Fibroblast of lung (primary cell): ENCODE data around the gene TNFRSF19. TPM values are rescaled to one million over a fixed set of nuclear protein-coding genes. Genes with fewer than 3 reads are reported as not detected.

ENCODE experiments used
- DNase-seq, 2 donors: peaks; one replicate each; pipeline versions ENCODE4 v3.0.0 to v3.0.0-alpha.2; 2010; ENCODE audit warnings: low read depth in 2 of 2
- H2AFZ ChIP-seq: 2 replicates; pipeline ENCODE4 v1.5.1; 2012; ENCODE audit warnings: low read length, control low read depth, inconsistent platforms
- H3K27ac ChIP-seq: 2 replicates; pipeline ENCODE4 v1.5.1; 2011; ENCODE audit warnings: low read length, control low read depth; ENCODE audit not compliant: insufficient read depth
- H3K27me3 ChIP-seq: 2 replicates; pipeline ENCODE4 v1.5.1; 2011; ENCODE audit warnings: mild to moderate bottlenecking, low read length; ENCODE audit not compliant: control insufficient read depth, insufficient read depth
- H3K36me3 ChIP-seq: 2 replicates; pipeline ENCODE4 v1.5.1; 2011; ENCODE audit warnings: low read length; ENCODE audit not compliant: control insufficient read depth, insufficient read depth
- H3K4me1 ChIP-seq: 2 replicates; pipeline ENCODE4 v1.5.1; 2011; ENCODE audit warnings: low read length; ENCODE audit not compliant: control insufficient read depth, insufficient read depth; ENCODE audit errors: extremely low read depth
- H3K4me2 ChIP-seq: 2 replicates; pipeline ENCODE4 v1.5.1; 2011; ENCODE audit warnings: low read length, control low read depth; ENCODE audit not compliant: insufficient read depth; ENCODE audit errors: extremely low read depth
- H3K4me3 ChIP-seq, 4 experiments: fragments of 200-600 bp in 1 of 4; sonication (generic) in 1 of 4; replicated peaks in 1 of 4; 2 replicates each; pipeline ENCODE4 v1.5.1; 2011 to 2016; ENCODE audit warnings: low read length in 4 of 4, low read depth in 3 of 4, mild to moderate bottlenecking in 3 of 4, control low read depth in 2 of 4, inconsistent platforms in 1 of 4, mixed read lengths in 1 of 4; ENCODE audit not compliant: insufficient read depth in 1 of 4; ENCODE audit errors: control extremely low read depth in 1 of 4
- H3K79me2 ChIP-seq: 2 replicates; pipeline ENCODE4 v1.5.1; 2012; ENCODE audit warnings: mild to moderate bottlenecking, low read length, inconsistent platforms; ENCODE audit not compliant: control insufficient read depth, insufficient read depth
- H3K9ac ChIP-seq: 2 replicates; pipeline ENCODE4 v1.5.1; 2011; ENCODE audit warnings: mild to moderate bottlenecking, low read length, control low read depth; ENCODE audit not compliant: insufficient read depth
- H3K9me3 ChIP-seq: 2 replicates; pipeline ENCODE4 v1.5.1; 2012; ENCODE audit warnings: low read depth, low read length; ENCODE audit not compliant: control insufficient read depth, insufficient read depth
- H4K20me1 ChIP-seq: 2 replicates; pipeline ENCODE4 v1.5.1; 2011; ENCODE audit warnings: low read length; ENCODE audit not compliant: control insufficient read depth, insufficient read depth; ENCODE audit errors: extremely low read depth
- CTCF ChIP-seq, 2 donors: IDR thresholded peaks in 1 of 2; conservative IDR thresholded peaks in 1 of 2; 1 replicate in 1 of 2; 2 replicates in 1 of 2; pipeline ENCODE4 v1.5.1; 2011 to 2012; ENCODE audit warnings: low read length in 2 of 2, control low read depth in 1 of 2, inconsistent platforms in 1 of 2, low read depth in 1 of 2, mild to moderate bottlenecking in 1 of 2
- EZH2 ChIP-seq: IDR thresholded peaks from 2 replicates; pipeline ENCODE4 v1.5.1; 2012; ENCODE audit warnings: low read length, control low read depth, mild to moderate bottlenecking; ENCODE audit errors: missing control alignments
- polyA plus RNA-seq, 2 donors: library from polyadenylated mRNA; depleted of rRNA in 1 of 2; stranded (reverse) in 1 of 2; unstranded in 1 of 2; fragments of >200 nt; gene quantifications; 2 replicates each; pipeline ENCODE4 v1.2.1, GENCODE V29; 2011 to 2012; ENCODE audit warnings: missing spikeins in 1 of 2
- total RNA-seq: library from RNA; depleted of rRNA; stranded (reverse); fragments of >200 nt; gene quantifications from 2 replicates; pipeline ENCODE4 v1.2.1, GENCODE V29; 2014

Gene TNFRSF19
- total and polyA plus RNA-seq, 2 donors (not counting 1 experiment from before 2014, with no cell fraction given), result 260 to 330 TPM

GRCh38 chr13:23690668-23691067 is 120.5 kb downstream of the TNFRSF19 start:
- no peak overlapping the region for H3K27ac ChIP-seq
- no peaks in the 10 kb centered on the region for H3K36me3 ChIP-seq
- TF ChIP-seq CTCF (conservative IDR thresholded peaks at IDR 0.05 in 1 of 2, IDR thresholded peaks at IDR 0.05 in 1 of 2; ENCODE audit: low read depth in 1 of 2, low read length in 2 of 2) (no peak), EZH2 (no peak)
- H2AFZ ChIP-seq, result no peak overlapping the region
- no peak overlapping the region for H3K9ac ChIP-seq
- no peak overlapping the region for H3K4me2 ChIP-seq
- no peaks in the 10 kb centered on the region for H3K9me3 ChIP-seq
- H3K4me1 ChIP-seq, result no peaks in the 10 kb centered on the region
- no peaks in the 10 kb centered on the region for H3K79me2 ChIP-seq
- DNase-seq, result no peak
- H3K27me3 ChIP-seq, result no peaks in the 10 kb centered on the region
- H4K20me1 ChIP-seq, result no peaks in the 10 kb centered on the region
- no peak overlapping the region for H3K4me3 ChIP-seq

- TF ChIP-seq CTCF (conservative IDR thresholded peaks at IDR 0.05 in 1 of 2, IDR thresholded peaks at IDR 0.05 in 1 of 2; ENCODE audit: low read depth in 1 of 2, low read length in 2 of 2) (no peak), EZH2 (no peak)
- Histone ChIP-seq H3K4me3 (no peak overlapping the region), H3K27me3 (no peaks in the 10 kb centered on the region), H3K9ac (no peak overlapping the region), H3K79me2 (no peaks in the 10 kb centered on the region), H3K9me3 (no peaks in the 10 kb centered on the region), H3K4me1 (no peaks in the 10 kb centered on the region), H3K27ac (no peak overlapping the region), H3K36me3 (no peaks in the 10 kb centered on the region), H4K20me1 (no peaks in the 10 kb centered on the region), H2AFZ (no peak overlapping the region), H3K4me2 (no peak overlapping the region)
- DNase-seq, result no peak
These were observed 122.6 kb downstream of the TNFRSF19 start for GRCh38 chr13:23692816-23693215.

GRCh38 chr13:23695196-23695595 is 125.0 kb downstream of the TNFRSF19 start:
- Histone ChIP-seq H3K27ac (no peak overlapping the region), H3K36me3 (no peaks in the 10 kb centered on the region), H3K9me3 (no peaks in the 10 kb centered on the region), H4K20me1 (no peaks in the 10 kb centered on the region), H3K9ac (no peak overlapping the region), H3K4me2 (no peak overlapping the region), H3K27me3 (no peaks in the 10 kb centered on the region), H2AFZ (no peak overlapping the region), H3K4me1 (no peaks in the 10 kb centered on the region), H3K4me3 (no peak overlapping the region), H3K79me2 (no peaks in the 10 kb centered on the region)
- no peak for DNase-seq
- no peak for TF ChIP-seq CTCF (conservative IDR thresholded peaks at IDR 0.05 in 1 of 2, IDR thresholded peaks at IDR 0.05 in 1 of 2; ENCODE audit: low read depth in 1 of 2, low read length in 2 of 2)
- no peak for TF ChIP-seq EZH2
